GM21390 (cell line): ENCODE data around the gene ZNF502.

ENCODE experiments used
- ATAC-seq: cut with Tn5 transposase; IDR thresholded peaks from one replicate; pipeline ENCODE4 v1.9.1; 2021; ENCODE audit not compliant: unreplicated experiment

Gene ZNF502

DNA sequence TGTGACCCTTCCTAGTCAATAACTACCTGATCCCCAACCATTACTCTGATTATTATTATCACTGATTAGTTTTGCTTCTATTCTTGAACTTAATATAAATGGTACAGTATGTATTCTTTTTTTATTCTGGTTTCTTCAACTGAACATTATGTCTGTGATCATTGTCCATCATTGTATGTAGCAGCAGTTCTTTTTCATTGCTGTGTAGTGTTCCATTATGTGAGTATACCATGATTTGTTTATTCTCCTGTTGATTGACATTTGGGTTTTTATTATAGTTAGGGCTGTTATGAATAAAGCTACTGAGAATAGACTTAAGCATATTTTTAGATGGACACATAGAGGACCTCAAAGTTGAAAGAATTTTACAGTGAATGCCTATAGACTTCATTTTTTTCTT lies 51.8 kb downstream of the ZNF502 start:
- no peak for ATAC-seq

GRCh38 chr3:44771424-44772098 lies 59.1 kb downstream of the ZNF502 start:
- ATAC-seq: no peak

- ATAC-seq: no peak
These were observed 59.6 kb downstream of the ZNF502 start for GRCh38 chr3:44772099-44772442.
